ENCODE data around the gene OST4.

The OST4 gene

GRCh38 chr2:27092696-27093429 is 21.4 kb upstream of the OST4 start:
- DNase-seq: no peak

- DNase-seq: no peak
Measured at GRCh38 chr2:27091746-27092695, 20.6 kb upstream of the OST4 start.

GRCh38 chr2:27089111-27089954 is 17.9 kb upstream of the OST4 start:
- DNase-seq: no peak

GRCh38 chr2:27088634-27089033 is 17.2 kb upstream of the OST4 start:
- DNase-seq: no peak

GRCh38 chr2:27087823-27088410 is 16.5 kb upstream of the OST4 start:
- no peak for DNase-seq

- peak in 3 of 4 experiments; percentile 14 to 31 (median 23) for DNase-seq
Measured at GRCh38 chr2:27086724-27087593, 15.5 kb upstream of the OST4 start, which contains the start of gene KHK. TSS of gene KHK (plus strand) at chr2:27086772. CDS start at chr2:27087260, 488 bp downstream.

GRCh38 chr2:27086090-27086723 is 14.8 kb upstream of the OST4 start:
- DNase-seq: peak; percentile 97 to 99 (median 99)

- DNase-seq: peak; percentile 67 to 87 (median 78)
Measured at GRCh38 chr2:27085673-27086089, 14.2 kb upstream of the OST4 start.

GRCh38 chr2:27085062-27085672 is 13.7 kb upstream of the OST4 start:
- DNase-seq: no peak

GRCh38 chr2:27084297-27085061 is 13.0 kb upstream of the OST4 start:
- DNase-seq: no peak

- no peak for DNase-seq
Measured at GRCh38 chr2:27083410-27084296, 12.2 kb upstream of the OST4 start.

GRCh38 chr2:27082773-27083409 is 11.4 kb upstream of the OST4 start:
- DNase-seq: no peak

- DNase-seq: no peak
Measured at GRCh38 chr2:27081984-27082772, 10.7 kb upstream of the OST4 start.

GRCh38 chr2:27080603-27080936 is 9.1 kb upstream of the OST4 start:
- DNase-seq: no peak

- DNase-seq: peak; percentile 42 to 75 (median 62)
Measured at GRCh38 chr2:27080140-27080469, 8.7 kb upstream of the OST4 start.

- no peak for DNase-seq
Measured at GRCh38 chr2:27079233-27080139, 8.0 kb upstream of the OST4 start.

All from suppressor macrophage (primary cell).